ENCODE results near the gene ANKRD26. TPM values are rescaled to one million over a fixed set of nuclear protein-coding genes. Genes with fewer than 3 reads are reported as not detected.

ANKRD26 gene
- 10 to 100 TPM; 15.8 to 18.9 TPM for total RNA-seq
- polyA plus RNA-seq (2013, experiment 1 of 2): 10.7 TPM
- polyA plus RNA-seq (2013, experiment 2 of 2): 12.9 TPM
- long read RNA-seq, experiment 1, partial matches to known transcripts: 5 of 9 reads
- long read RNA-seq, experiment 1, other reads (novel, unspliced or antisense): 4 of 9 reads
- long read RNA-seq, experiment 2, full-length matches to known transcripts: 4 of 30 reads
- long read RNA-seq, experiment 2, partial matches to known transcripts: 4 of 30 reads
- long read RNA-seq, experiment 2, other reads (novel, unspliced or antisense): 22 of 30 reads
- long read RNA-seq, experiment 3, partial matches to known transcripts: 12 of 17 reads
- long read RNA-seq, experiment 3, other reads (novel, unspliced or antisense): 5 of 17 reads
- long read RNA-seq, experiment 4, partial matches to known transcripts: 22 of 30 reads
- long read RNA-seq, experiment 4, other reads (novel, unspliced or antisense): 8 of 30 reads

DNA sequence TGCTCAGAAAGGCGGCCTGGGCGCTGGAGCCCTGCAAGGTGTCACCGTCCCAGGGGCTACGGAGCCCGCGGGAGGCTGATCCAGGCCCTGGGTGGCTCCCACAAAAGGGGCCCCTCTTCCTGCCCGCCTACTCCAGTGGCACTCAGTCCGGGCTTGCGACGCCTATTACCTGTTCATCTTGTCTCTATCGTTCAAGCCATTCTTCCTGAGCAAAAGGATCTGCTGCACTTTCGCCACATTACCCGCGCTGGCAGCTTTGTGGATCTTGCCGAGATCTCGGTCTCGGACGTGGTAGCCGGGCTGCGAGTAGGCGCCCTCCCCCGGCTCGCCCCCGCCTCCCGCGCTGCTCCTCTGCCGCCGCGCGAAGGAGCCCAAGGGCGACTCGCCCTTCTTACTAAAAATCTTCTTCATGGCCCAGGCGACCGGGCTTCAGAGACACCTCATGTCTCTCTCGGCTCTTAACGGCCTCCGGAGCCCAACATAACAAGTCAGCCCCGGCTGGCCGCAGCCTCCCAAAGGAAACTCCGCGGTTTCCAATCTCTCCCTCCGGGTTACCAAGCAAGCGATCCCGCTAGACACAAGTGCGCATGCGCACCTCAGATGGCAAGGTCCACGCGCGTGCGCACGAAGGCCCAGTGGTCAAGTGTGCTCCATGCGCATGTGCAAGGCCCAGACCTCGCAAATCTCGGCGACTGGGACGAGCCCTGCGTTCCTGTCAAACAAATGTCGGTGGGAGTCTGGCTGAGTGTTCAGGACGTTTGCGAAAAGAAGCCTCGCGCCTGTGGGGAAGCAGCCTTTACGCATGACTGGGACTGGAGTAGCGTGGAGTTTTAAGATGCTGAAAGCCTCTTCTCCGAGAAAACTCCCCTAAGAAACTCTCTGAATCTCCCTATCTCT, at the start of gene ANKRD26:
TSS of gene ANKRD26 (minus strand) at position 579 of the 897 bp plus-strand sequence. CDS start at position 411, 168 bp downstream.
- peak within 1 kb of the TSS; percentile 83 for H3K4me3 Mint-ChIP-seq
- H3K36me3 Mint-ChIP-seq (ENCODE audit: low read depth): peaks cover 10% of the 10 kb centered on the region
- H3K4me1 ChIP-seq (ENCODE audit: control insufficient read depth, insufficient read depth, low read length): no peaks in the 10 kb centered on the region
- peaks cover 4% of the 10 kb centered on the region for H3K36me3 ChIP-seq (ENCODE audit: control insufficient read depth, insufficient read depth, low read length)
- H3K9ac ChIP-seq (ENCODE audit: extremely low read depth, low read length, poor library complexity, severe bottlenecking): peak within 1 kb of the TSS; percentile 84
- no peaks in the 10 kb centered on the region for H3K27me3 Mint-ChIP-seq (ENCODE audit: insufficient read depth)
- peak within 1 kb of the TSS; percentile 89 for H3K4me3 ChIP-seq (ENCODE audit: low read length)
- peak; percentile 99 for DNase-seq
- peak within 1 kb of the TSS; percentile 92 for H3K27ac Mint-ChIP-seq
- peaks cover 7% of the 10 kb centered on the region for H3K4me1 Mint-ChIP-seq
- 2% methylated on average over 28 to 65 of the region's 65 CpGs for WGBS, 2 experiments (ENCODE audit: insufficient coverage in 1 of 2, insufficient read length in 1 of 2)
- H3K27me3 ChIP-seq (ENCODE audit: control insufficient read depth, insufficient read depth, low read length, poor library complexity, severe bottlenecking): no peaks in the 10 kb centered on the region
- no peaks in the 10 kb centered on the region for H3K9me3 ChIP-seq (ENCODE audit: control insufficient read depth, low read length)
- H3K27ac ChIP-seq (ENCODE audit: low read depth, low read length): peak within 1 kb of the TSS; percentile 78
- no peaks in the 10 kb centered on the region for H3K9me3 Mint-ChIP-seq
- no peak for TF ChIP-seq CTCF (conservative IDR thresholded peaks at IDR 0.05)

DNA sequence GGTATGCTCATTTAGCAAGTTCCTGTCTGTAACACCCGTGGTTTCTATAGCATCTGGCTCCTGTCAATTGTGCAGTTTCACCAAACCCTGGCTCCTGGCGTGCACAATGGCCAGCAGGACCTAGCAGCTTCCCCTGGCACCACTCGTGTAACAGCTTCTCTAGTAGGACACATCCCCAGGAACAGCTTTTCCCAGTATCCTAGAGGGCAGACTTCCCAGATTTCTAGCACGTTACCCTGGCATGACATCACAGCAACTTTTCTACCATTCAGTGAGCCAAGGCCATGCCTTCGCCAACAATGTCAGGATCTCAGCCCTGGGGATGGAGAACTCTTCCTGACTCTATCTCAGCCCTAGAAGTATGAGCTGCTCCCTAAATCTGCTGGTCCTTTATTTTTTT, 47.4 kb upstream of the ANKRD26 start:
- Mint-ChIP-seq H3K9me3 (no peaks in the 10 kb centered on the region), H3K27me3 (ENCODE audit: insufficient read depth) (no peaks in the 10 kb centered on the region), H3K4me1 (peaks cover 11% of the 10 kb centered on the region), H3K4me3 (no peak overlapping the region), H3K27ac (no peak overlapping the region), H3K36me3 (ENCODE audit: low read depth) (peaks cover 72% of the 10 kb centered on the region)
- no peak for DNase-seq
- no peak for TF ChIP-seq CTCF (conservative IDR thresholded peaks at IDR 0.05)
- Histone ChIP-seq H3K4me3 (ENCODE audit: low read length) (no peak overlapping the region), H3K27me3 (ENCODE audit: control insufficient read depth, insufficient read depth, low read length, poor library complexity, severe bottlenecking) (no peaks in the 10 kb centered on the region), H3K9ac (ENCODE audit: extremely low read depth, low read length, poor library complexity, severe bottlenecking) (no peak overlapping the region), H3K36me3 (ENCODE audit: control insufficient read depth, insufficient read depth, low read length) (peaks cover 72% of the 10 kb centered on the region), H3K27ac (ENCODE audit: low read depth, low read length) (no peak overlapping the region), H3K9me3 (ENCODE audit: control insufficient read depth, low read length) (no peaks in the 10 kb centered on the region), H3K4me1 (ENCODE audit: control insufficient read depth, insufficient read depth, low read length) (no peaks in the 10 kb centered on the region)
- WGBS, 2 experiments (ENCODE audit: insufficient coverage in 1 of 2, insufficient read length in 1 of 2): 97 to 98% methylated on average over 5 of the region's 5 CpGs

GRCh38 chr10:27145937-27146336, 45.6 kb upstream of the ANKRD26 start:
- Mint-ChIP-seq H3K27me3 (ENCODE audit: insufficient read depth) (no peaks in the 10 kb centered on the region), H3K4me3 (no peak overlapping the region), H3K9me3 (no peaks in the 10 kb centered on the region), H3K4me1 (peaks cover 2% of the 10 kb centered on the region), H3K27ac (peak overlapping the region; percentile 35), H3K36me3 (ENCODE audit: low read depth) (peaks cover 70% of the 10 kb centered on the region)
- DNase-seq: no peak
- no peak overlapping the region for H3K4me3 ChIP-seq (ENCODE audit: low read length)
- no peaks in the 10 kb centered on the region for H3K9me3 ChIP-seq (ENCODE audit: control insufficient read depth, low read length)
- no peak overlapping the region for H3K9ac ChIP-seq (ENCODE audit: extremely low read depth, low read length, poor library complexity, severe bottlenecking)
- peaks cover 89% of the 10 kb centered on the region for H3K36me3 ChIP-seq (ENCODE audit: control insufficient read depth, insufficient read depth, low read length)
- H3K27ac ChIP-seq (ENCODE audit: low read depth, low read length): no peak overlapping the region
- H3K4me1 ChIP-seq (ENCODE audit: control insufficient read depth, insufficient read depth, low read length): no peaks in the 10 kb centered on the region
- TF ChIP-seq CTCF (conservative IDR thresholded peaks at IDR 0.05): no peak
- H3K27me3 ChIP-seq (ENCODE audit: control insufficient read depth, insufficient read depth, low read length, poor library complexity, severe bottlenecking): no peaks in the 10 kb centered on the region
